CD14-positive monocyte (primary cell): ENCODE measurements around the gene SPATA33. TPM values are rescaled to one million over a fixed set of nuclear protein-coding genes. Genes with fewer than 3 reads are reported as not detected.
"Not testable (repeated sequence)": the region's sequence is repeated elsewhere in the genome, so short reads cannot be mapped to it uniquely, and the experiment has no call there.

Experiments
- DNase-seq, 3 donors: peaks; one replicate each; pipeline ENCODE4 v3.0.0-alpha.2; 2011 to 2022
- H2AFZ ChIP-seq: 2 replicates; pipeline ENCODE4 v1.6.0; 2012; ENCODE audit warnings: mild to moderate bottlenecking, low read depth, low read length, inconsistent platforms; ENCODE audit not compliant: insufficient read depth, poor library complexity, severe bottlenecking
- H3K27ac ChIP-seq, 2 donors: 1 replicate in 1 of 2; 2 replicates in 1 of 2; pipeline ENCODE4 v1.5.1; 2012 to 2013; ENCODE audit warnings: low read length in 2 of 2, control low read depth in 1 of 2, inconsistent platforms in 1 of 2, low read depth in 1 of 2, mild to moderate bottlenecking in 1 of 2
- H3K27me3 ChIP-seq, 2 donors: one replicate each; pipeline versions ENCODE4 v1.6.0 to v1.6.1; 2011 to 2013; ENCODE audit warnings: low read length in 2 of 2; ENCODE audit not compliant: control insufficient read depth in 2 of 2, insufficient read depth in 2 of 2
- H3K36me3 ChIP-seq, 2 donors: replicated peaks in 1 of 2; 1 replicate in 1 of 2; 2 replicates in 1 of 2; pipeline versions ENCODE4 v1.5.1 to v1.6.1; 2012 to 2013; ENCODE audit warnings: low read length in 2 of 2, control low read depth in 1 of 2, inconsistent platforms in 1 of 2, mild to moderate bottlenecking in 1 of 2; ENCODE audit not compliant: insufficient read depth in 2 of 2, control insufficient read depth in 1 of 2
- H3K4me1 ChIP-seq, 2 donors: 1 replicate in 1 of 2; 2 replicates in 1 of 2; pipeline versions ENCODE4 v1.5.1 to v1.6.1; 2012 to 2013; ENCODE audit warnings: low read length in 2 of 2, control low read depth in 1 of 2, inconsistent platforms in 1 of 2, mild to moderate bottlenecking in 1 of 2, moderate library complexity in 1 of 2; ENCODE audit not compliant: insufficient read depth in 2 of 2, control insufficient read depth in 1 of 2
- H3K4me2 ChIP-seq: replicated peaks from 2 replicates; pipeline ENCODE3; 2012; ENCODE audit warnings: low read length, moderate library complexity, mild to moderate bottlenecking; ENCODE audit not compliant: poor library complexity, severe bottlenecking; ENCODE audit errors: extremely low read depth
- H3K4me3 ChIP-seq, 3 experiments: fragments of 200-600 bp in 1 of 3; sonication (generic) in 1 of 3; replicated peaks in 1 of 3; 1 replicate in 2 of 3; 2 replicates in 1 of 3; pipeline ENCODE4 v1.5.1; 2011 to 2013; ENCODE audit warnings: low read length in 3 of 3, mild to moderate bottlenecking in 3 of 3, control low read depth in 2 of 3, low read depth in 2 of 3, inconsistent platforms in 1 of 3, moderate library complexity in 1 of 3
- H3K79me2 ChIP-seq: 2 replicates; pipeline ENCODE4 v1.6.0; 2012; ENCODE audit warnings: mild to moderate bottlenecking, control low read depth, inconsistent platforms, low read length, moderate library complexity; ENCODE audit not compliant: insufficient read depth
- H3K9ac ChIP-seq: 2 replicates; pipeline ENCODE4 v1.6.0; 2017; ENCODE audit warnings: low read length, mild to moderate bottlenecking; ENCODE audit not compliant: insufficient read depth, poor library complexity, severe bottlenecking
- H3K9me3 ChIP-seq, 2 donors: replicated peaks in 1 of 2; 1 replicate in 1 of 2; 2 replicates in 1 of 2; pipeline versions ENCODE4 v1.5.1 to v1.6.1; 2012 to 2013; ENCODE audit warnings: low read length in 2 of 2, control low read depth in 1 of 2; ENCODE audit not compliant: control insufficient read depth in 1 of 2, insufficient read depth in 1 of 2
- H4K20me1 ChIP-seq: 2 replicates; pipeline ENCODE4 v1.6.0; 2012; ENCODE audit warnings: mild to moderate bottlenecking, low read length, control low read depth, moderate library complexity; ENCODE audit not compliant: insufficient read depth
- H3K27ac Mint-ChIP-seq, 7 donors: one replicate each; pipeline ENCODE4 v1.8.0; 2020; ENCODE audit warnings: mild to moderate bottlenecking in 7 of 7, mixed read lengths in 7 of 7, moderate library complexity in 6 of 7, inconsistent platforms in 2 of 7
- H3K27me3 Mint-ChIP-seq, 3 donors: one replicate each; pipeline ENCODE4 v1.8.0; 2021 to 2022; ENCODE audit warnings: low read depth in 3 of 3, mild to moderate bottlenecking in 3 of 3, mixed read lengths in 3 of 3, moderate library complexity in 3 of 3, inconsistent platforms in 1 of 3
- H3K36me3 Mint-ChIP-seq, 2 donors: one replicate each; pipeline ENCODE4 v1.8.0; 2020; ENCODE audit warnings: mixed read lengths in 2 of 2, inconsistent platforms in 1 of 2, mild to moderate bottlenecking in 1 of 2
- H3K4me1 Mint-ChIP-seq: one replicate; pipeline ENCODE4 v1.8.0; 2020; ENCODE audit warnings: mild to moderate bottlenecking, mixed read lengths
- H3K4me3 Mint-ChIP-seq, 2 donors: one replicate each; pipeline ENCODE4 v1.8.0; 2020; ENCODE audit warnings: mild to moderate bottlenecking in 2 of 2, mixed read lengths in 2 of 2, moderate library complexity in 1 of 2
- H3K9me3 Mint-ChIP-seq, 7 donors: one replicate each; pipeline ENCODE4 v1.8.0; 2020 to 2022; ENCODE audit warnings: mixed read lengths in 7 of 7, mild to moderate bottlenecking in 6 of 7, moderate library complexity in 6 of 7, inconsistent platforms in 2 of 7
- WGBS: methylation state at CpG from one replicate; pipeline ENCODE4 v1.1.5; 2013; ENCODE audit warnings: missing lambda C conversion rate; ENCODE audit not compliant: insufficient coverage; 5-methylcytosine and 5-hydroxymethylcytosine counted together
- intact Hi-C, 2 donors: fragments of 100-400 bp; cut with micrococcal nuclease; formaldehyde crosslinking; loops; one replicate each; pipeline versions ENCODE4 v1.15.0 to v1.15.1; 2023
- polyA plus RNA-seq, 3 donors: library from polyadenylated mRNA; depleted of rRNA in 1 of 3; unstranded in 2 of 3; stranded (reverse) in 1 of 3; fragments of 300-500 nt in 2 of 3; fragments of >200 nt in 1 of 3; fragmentation: Illumina TruSeq in 2 of 3; gene quantifications; 1 replicate in 2 of 3; 2 replicates in 1 of 3; pipeline ENCODE4 v1.2.3, GENCODE V29; 2012 to 2021
- TF ChIP-seq, protein P1 (sequence below): fragments of 200-600 bp; IDR thresholded peaks from one replicate; pipeline ENCODE4 v1.8.0; 2022; ENCODE audit warnings: antibody characterized with exemption, mild to moderate bottlenecking

The SPATA33 gene
- polyA plus RNA-seq, 3 donors: 1.4 to 3.5 (median 1.8) TPM

DNA sequence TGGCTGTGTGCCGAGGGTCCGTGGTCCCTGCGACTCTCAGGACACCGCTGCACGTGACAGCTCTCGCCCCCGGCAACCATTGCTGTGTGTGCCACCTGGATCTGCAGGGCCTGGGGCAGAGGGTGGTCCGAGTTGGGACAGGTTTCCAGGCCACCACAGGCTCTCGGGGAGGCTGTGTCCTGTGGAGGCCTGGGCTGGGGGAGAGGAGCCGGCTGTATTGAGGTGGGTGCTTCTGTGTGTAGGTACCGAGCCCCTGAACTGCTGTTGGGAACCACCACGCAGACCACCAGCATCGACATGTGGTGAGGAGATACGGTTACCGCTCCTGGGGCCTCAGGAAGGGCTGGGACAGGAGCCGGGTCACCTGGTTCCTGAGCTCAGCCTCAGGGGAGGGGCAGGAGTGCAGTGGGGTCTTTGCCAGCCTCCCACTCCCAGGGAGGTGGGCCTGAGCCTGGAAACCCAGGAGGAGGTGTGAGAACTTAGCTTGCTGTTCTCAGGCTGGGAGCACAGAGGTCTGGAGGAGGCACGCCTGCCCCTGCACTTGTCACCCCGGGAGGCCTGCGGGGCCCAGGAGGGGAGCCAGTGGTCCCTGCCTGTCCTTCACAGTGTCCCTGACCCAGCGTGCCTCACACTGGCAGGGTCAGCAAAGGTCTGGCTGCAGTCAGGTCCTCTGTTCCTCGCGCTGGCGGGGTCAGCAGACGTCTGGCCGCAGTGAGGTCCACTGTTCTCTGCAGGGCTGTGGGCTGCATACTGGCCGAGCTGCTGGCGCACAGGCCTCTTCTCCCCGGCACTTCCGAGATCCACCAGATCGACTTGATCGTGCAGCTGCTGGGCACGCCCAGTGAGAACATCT, 36.5 kb downstream of the SPATA33 start:
- intact Hi-C loops: no loop called here
- no peak overlapping the region for H3K4me2 ChIP-seq
- Mint-ChIP-seq H3K27me3 (peaks cover 0 to 4% (median 3%) of the 10 kb centered on the region in 3 donors), H3K9me3 (no peaks in the 10 kb centered on the region), H3K36me3 (peaks cover 43 to 70% of the 10 kb centered on the region in 2 donors), H3K4me1 (no peaks in the 10 kb centered on the region), H3K4me3 (no peak overlapping the region), H3K27ac (no peak overlapping the region)
- no peaks in the 10 kb centered on the region for H3K27me3 ChIP-seq
- peak in 1 of 3 donors; percentile 6 for DNase-seq
- H2AFZ ChIP-seq: no peak overlapping the region
- H3K9me3 ChIP-seq: no peaks in the 10 kb centered on the region
- H3K27ac ChIP-seq: no peak overlapping the region
- peaks cover 5% of the 10 kb centered on the region for H3K79me2 ChIP-seq
- WGBS: 92% methylated on average over 23 of the region's 32 CpGs
- no peaks in the 10 kb centered on the region for H3K4me1 ChIP-seq
- TF ChIP-seq, protein P1, sequence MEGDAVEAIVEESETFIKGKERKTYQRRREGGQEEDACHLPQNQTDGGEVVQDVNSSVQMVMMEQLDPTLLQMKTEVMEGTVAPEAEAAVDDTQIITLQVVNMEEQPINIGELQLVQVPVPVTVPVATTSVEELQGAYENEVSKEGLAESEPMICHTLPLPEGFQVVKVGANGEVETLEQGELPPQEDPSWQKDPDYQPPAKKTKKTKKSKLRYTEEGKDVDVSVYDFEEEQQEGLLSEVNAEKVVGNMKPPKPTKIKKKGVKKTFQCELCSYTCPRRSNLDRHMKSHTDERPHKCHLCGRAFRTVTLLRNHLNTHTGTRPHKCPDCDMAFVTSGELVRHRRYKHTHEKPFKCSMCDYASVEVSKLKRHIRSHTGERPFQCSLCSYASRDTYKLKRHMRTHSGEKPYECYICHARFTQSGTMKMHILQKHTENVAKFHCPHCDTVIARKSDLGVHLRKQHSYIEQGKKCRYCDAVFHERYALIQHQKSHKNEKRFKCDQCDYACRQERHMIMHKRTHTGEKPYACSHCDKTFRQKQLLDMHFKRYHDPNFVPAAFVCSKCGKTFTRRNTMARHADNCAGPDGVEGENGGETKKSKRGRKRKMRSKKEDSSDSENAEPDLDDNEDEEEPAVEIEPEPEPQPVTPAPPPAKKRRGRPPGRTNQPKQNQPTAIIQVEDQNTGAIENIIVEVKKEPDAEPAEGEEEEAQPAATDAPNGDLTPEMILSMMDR: no peak
- no peak overlapping the region for H3K4me3 ChIP-seq
- no peak overlapping the region for H3K9ac ChIP-seq
- H4K20me1 ChIP-seq: peaks cover 39% of the 10 kb centered on the region
- H3K36me3 ChIP-seq: peaks cover 56 to 71% of the 10 kb centered on the region in 2 donors

DNA sequence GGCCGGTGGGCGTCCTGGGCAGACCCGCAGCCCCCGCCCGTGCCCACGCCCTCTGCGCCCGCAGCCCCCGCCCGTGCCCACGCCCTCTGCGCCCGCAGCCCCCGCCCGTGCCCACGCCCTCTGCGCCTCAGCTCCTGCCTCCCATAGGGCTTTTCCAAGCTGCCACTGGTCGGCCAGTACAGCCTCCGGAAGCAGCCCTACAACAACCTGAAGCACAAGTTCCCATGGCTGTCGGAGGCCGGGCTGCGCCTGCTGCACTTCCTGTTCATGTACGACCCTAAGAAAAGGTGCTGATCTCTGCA, 37.1 kb downstream of the SPATA33 start:
- H3K9me3 ChIP-seq, H3K4me3 ChIP-seq, intact Hi-C loops, H3K27ac Mint-ChIP-seq, H3K4me1 ChIP-seq, H3K4me3 Mint-ChIP-seq, H3K27ac ChIP-seq, H3K4me2 ChIP-seq, H3K9me3 Mint-ChIP-seq, H3K4me1 Mint-ChIP-seq, H3K27me3 ChIP-seq, H2AFZ ChIP-seq, H3K9ac ChIP-seq, DNase-seq, H3K79me2 ChIP-seq, H3K27me3 Mint-ChIP-seq: not testable (repeated sequence)
- 94% methylated on average over 22 of the region's 23 CpGs for WGBS
- peaks cover 44 to 66% of the 10 kb centered on the region in 2 donors for H3K36me3 Mint-ChIP-seq
- H4K20me1 ChIP-seq: peaks cover 45% of the 10 kb centered on the region
- peaks cover 55 to 65% of the 10 kb centered on the region in 2 donors for H3K36me3 ChIP-seq
